Measurements from ENCODE around the gene MRGPRG. TPM values are rescaled to one million over a fixed set of nuclear protein-coding genes. Genes with fewer than 3 reads are reported as not detected.

Gene MRGPRG
- total RNA-seq, 4 donors from 2014 or later, result not detected

DNA sequence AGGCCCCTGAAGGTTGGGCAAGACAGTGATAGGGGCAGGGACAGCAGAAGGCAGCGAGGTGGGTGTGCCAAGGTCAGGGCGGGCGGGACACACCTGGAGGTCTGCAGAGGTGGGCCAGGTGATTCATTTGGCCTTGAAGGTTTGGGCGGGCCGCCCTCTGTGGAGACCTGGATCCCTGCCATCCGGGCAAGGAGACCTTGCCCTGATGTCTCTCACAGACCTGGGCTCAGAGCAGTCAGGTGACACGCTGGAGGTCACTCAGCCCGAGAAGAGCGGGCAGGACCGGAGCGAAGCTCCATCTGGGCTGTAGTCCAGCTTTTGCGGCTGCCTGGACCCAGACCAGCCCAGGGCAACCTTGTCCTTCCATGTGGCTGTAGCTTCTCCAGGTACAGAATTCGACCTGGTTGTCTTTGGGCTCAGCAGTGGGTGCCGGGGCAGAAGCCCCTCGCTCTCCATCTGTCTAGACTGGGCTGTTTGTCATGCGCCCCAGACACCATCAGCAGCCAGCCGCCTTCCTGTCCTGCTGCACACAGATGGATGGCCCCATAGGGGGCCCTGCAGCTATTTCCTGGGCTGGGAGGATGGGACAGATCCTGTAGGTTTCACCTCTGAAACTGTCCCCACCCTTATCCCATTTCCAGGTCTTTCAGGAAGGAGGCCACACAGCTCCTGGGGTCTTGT lies 3.1 kb downstream of the MRGPRG start:
- Histone ChIP-seq H3K4me1 (peaks cover 5 to 8% (median 7%) of the 10 kb centered on the region in 4 donors), H3K9me3 (peaks cover 0 to 15% (median 4%) of the 10 kb centered on the region in 4 donors), H3K27me3 (peaks cover 0 to 67% (median 11%) of the 10 kb centered on the region in 4 donors), H3K36me3 (no peaks in the 10 kb centered on the region), H3K27ac (replicated peaks in 1 of 4) (no peak overlapping the region), H3K4me3 (no peak overlapping the region)
- TF ChIP-seq, protein P1, sequence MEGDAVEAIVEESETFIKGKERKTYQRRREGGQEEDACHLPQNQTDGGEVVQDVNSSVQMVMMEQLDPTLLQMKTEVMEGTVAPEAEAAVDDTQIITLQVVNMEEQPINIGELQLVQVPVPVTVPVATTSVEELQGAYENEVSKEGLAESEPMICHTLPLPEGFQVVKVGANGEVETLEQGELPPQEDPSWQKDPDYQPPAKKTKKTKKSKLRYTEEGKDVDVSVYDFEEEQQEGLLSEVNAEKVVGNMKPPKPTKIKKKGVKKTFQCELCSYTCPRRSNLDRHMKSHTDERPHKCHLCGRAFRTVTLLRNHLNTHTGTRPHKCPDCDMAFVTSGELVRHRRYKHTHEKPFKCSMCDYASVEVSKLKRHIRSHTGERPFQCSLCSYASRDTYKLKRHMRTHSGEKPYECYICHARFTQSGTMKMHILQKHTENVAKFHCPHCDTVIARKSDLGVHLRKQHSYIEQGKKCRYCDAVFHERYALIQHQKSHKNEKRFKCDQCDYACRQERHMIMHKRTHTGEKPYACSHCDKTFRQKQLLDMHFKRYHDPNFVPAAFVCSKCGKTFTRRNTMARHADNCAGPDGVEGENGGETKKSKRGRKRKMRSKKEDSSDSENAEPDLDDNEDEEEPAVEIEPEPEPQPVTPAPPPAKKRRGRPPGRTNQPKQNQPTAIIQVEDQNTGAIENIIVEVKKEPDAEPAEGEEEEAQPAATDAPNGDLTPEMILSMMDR (IDR thresholded peaks at IDR 0.05), result no peak
- TF ChIP-seq POLR2AphosphoS5 (IDR thresholded peaks at IDR 0.05), result no peak
- no peak for TF ChIP-seq POLR2A (IDR thresholded peaks at IDR 0.05; ENCODE audit: low read depth)
- TF ChIP-seq EP300 (IDR thresholded peaks at IDR 0.05), result no peak
- DNase-seq (ENCODE audit: extremely low spot score), result no peak
- intact Hi-C loops (cut with DNase I), result loop anchor here (5.0 kb wide), 2 partner anchors 108 to 178 kb away; no protein-coding TSS in a partner anchor
- 92% methylated on average over 9 of the region's 17 CpGs for WGBS

DNA sequence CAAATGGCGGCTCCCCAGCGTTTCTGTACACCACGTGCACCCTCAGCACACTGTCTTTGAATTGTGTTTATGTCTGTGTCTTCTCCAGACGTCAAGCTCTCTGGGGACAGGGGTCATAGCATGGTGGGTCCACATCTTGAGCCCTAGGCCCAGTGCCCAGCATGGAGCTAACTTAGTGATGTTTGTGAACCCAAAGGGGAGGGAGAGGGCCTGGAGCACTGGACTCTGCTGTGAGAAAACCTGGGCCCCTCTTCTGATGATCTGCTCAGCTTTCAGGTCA lies 4.3 kb downstream of the MRGPRG start:
- Histone ChIP-seq H3K27ac (replicated peaks in 1 of 4) (no peak overlapping the region), H3K4me1 (peaks cover 5 to 8% (median 7%) of the 10 kb centered on the region in 4 donors), H3K9me3 (peaks cover 0 to 16% (median 6%) of the 10 kb centered on the region in 4 donors), H3K36me3 (no peaks in the 10 kb centered on the region), H3K4me3 (no peak overlapping the region), H3K27me3 (peaks cover 0 to 56% (median 9%) of the 10 kb centered on the region in 4 donors)
- no peak for DNase-seq (ENCODE audit: extremely low spot score)
- intact Hi-C loops (cut with DNase I), result no loop called here
- no peak for TF ChIP-seq POLR2A (IDR thresholded peaks at IDR 0.05; ENCODE audit: low read depth)
- TF ChIP-seq, protein P1 (IDR thresholded peaks at IDR 0.05), result no peak
- 75% methylated on average over 4 of the region's 4 CpGs for WGBS

DNA sequence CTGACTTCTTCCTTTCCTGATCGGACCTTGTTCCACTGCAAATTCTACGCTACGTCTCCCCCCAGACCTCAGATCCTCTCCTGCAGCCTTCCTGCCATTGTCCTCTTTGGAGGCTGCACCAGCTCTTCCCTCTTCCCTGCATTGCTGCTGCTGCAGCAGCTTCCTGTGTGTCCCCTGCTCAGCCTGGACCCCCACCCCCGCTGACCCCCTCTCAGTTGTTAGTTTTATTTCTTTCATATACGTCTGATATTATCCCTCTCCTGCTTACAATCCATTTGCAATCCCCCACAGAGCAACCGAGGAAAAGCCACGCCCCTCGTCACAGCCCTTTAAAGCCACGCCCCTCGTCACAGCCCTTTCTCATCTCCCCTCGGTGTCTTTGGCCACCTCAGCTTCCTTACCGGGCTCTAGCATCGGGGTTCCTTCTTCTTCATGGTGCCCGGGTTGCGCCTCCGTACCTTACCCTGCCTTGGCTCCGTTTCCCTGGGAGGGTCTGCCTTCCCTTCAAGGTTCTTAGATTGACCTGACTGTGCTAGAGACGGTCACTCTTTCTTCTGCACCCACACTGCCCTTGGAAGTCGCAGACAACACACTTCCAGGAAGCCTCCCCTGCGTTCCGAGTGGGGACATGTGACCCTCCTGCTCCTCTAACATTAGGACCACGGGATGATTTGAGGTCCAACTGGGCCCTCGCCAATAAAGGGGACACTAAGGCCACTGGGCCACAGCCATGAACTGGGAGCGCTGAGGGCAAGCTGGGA lies 4.8 kb downstream of the MRGPRG start:
- WGBS, result 64% methylated on average over 24 of the region's 24 CpGs
- no peak for DNase-seq (ENCODE audit: extremely low spot score)
- Histone ChIP-seq H3K4me3 (no peak overlapping the region), H3K36me3 (no peaks in the 10 kb centered on the region), H3K27me3 (peaks cover 0 to 51% (median 9%) of the 10 kb centered on the region in 4 donors), H3K4me1 (peaks cover 5 to 8% (median 7%) of the 10 kb centered on the region in 4 donors), H3K27ac (replicated peaks in 1 of 4) (no peak overlapping the region), H3K9me3 (peaks cover 0 to 16% (median 6%) of the 10 kb centered on the region in 4 donors)
- intact Hi-C loops (cut with DNase I), result no loop called here
- no peak for TF ChIP-seq POLR2A (IDR thresholded peaks at IDR 0.05; ENCODE audit: low read depth)
- TF ChIP-seq, protein P1 (IDR thresholded peaks at IDR 0.05), result no peak
- no peak for TF ChIP-seq POLR2AphosphoS5 (IDR thresholded peaks at IDR 0.05)
- TF ChIP-seq EP300 (IDR thresholded peaks at IDR 0.05), result no peak

DNA sequence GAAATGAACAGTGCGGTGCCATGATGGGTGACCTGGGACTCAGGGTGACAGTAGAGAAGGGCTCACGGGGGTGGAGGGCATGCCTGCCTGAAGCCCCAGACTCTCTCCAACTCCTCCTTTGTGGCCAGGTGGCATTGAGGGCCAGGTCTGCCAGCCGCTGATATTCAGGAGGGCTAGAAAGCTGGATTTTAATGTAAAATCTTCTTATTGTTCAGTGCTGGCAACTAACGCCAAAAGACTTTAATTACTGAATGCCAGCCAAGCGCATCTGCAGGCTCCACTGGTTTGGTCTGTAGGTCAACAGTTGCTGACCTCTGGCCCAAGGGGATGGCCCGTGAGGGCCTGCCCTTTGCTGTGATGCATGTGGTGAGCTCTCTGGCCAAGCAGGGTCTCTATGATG lies 10.3 kb downstream of the MRGPRG start:
- intact Hi-C loops (cut with DNase I), result no loop called here
- no peak for DNase-seq (ENCODE audit: extremely low spot score)
- Histone ChIP-seq H3K27ac (replicated peaks in 1 of 4) (no peak overlapping the region), H3K27me3 (peaks cover 0 to 15% (median 3%) of the 10 kb centered on the region in 4 donors), H3K36me3 (no peaks in the 10 kb centered on the region), H3K4me1 (peaks cover 2 to 21% (median 18%) of the 10 kb centered on the region in 4 donors), H3K4me3 (no peak overlapping the region), H3K9me3 (peaks cover 0 to 16% (median 6%) of the 10 kb centered on the region in 4 donors)
- TF ChIP-seq POLR2A (IDR thresholded peaks at IDR 0.05; ENCODE audit: low read depth) (no peak), POLR2AphosphoS5 (IDR thresholded peaks at IDR 0.05) (no peak)
- 89% methylated on average over 5 of the region's 6 CpGs for WGBS

DNA sequence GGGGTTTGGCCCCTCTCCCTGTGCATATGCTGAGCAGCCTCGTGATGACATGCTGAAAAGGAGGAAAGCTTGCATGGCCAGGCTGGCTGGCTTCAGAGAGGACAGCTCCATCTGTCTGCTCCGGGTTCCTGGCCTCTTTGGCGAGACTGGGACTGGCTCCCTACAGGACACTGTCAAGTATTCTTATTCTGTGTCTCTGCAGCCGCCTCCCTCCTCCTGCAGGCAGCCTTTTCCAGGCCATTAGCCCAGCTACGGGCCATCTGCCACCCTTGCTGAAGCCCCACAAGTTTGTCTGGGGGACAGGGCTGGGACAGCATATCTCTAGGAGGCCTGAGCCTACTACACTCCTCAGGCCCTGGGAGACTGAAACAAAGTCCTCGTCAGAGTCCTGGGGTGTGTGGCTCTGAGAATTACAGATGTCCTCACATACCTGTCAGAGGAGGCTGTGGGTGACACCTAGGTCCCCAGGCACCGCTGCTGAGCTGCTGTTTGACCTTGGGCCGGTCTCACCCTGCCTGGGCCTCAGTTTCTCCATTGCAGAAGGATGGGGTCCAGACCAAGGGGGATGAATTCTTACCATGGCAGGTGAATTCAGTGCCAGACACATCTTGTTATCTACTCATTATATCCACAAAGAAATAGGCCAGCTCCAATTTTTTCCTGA lies 11.0 kb downstream of the MRGPRG start:
- Histone ChIP-seq H3K4me1 (peaks cover 7 to 27% (median 23%) of the 10 kb centered on the region in 4 donors), H3K36me3 (no peaks in the 10 kb centered on the region), H3K4me3 (no peak overlapping the region), H3K27me3 (peaks cover 0 to 22% (median 9%) of the 10 kb centered on the region in 4 donors), H3K27ac (replicated peaks in 1 of 4) (no peak overlapping the region), H3K9me3 (peaks cover 0 to 16% (median 6%) of the 10 kb centered on the region in 4 donors)
- DNase-seq (ENCODE audit: extremely low spot score), result no peak
- TF ChIP-seq, protein P1 (IDR thresholded peaks at IDR 0.05), result no peak
- TF ChIP-seq POLR2AphosphoS5 (IDR thresholded peaks at IDR 0.05) (no peak), EP300 (IDR thresholded peaks at IDR 0.05) (no peak), POLR2A (IDR thresholded peaks at IDR 0.05; ENCODE audit: low read depth) (no peak)
- 90% methylated on average over 4 of the region's 8 CpGs for WGBS
- intact Hi-C loops (cut with DNase I), result no loop called here

Measured in esophagus muscularis mucosa (tissue), 4 donors.